Aorta (tissue), 5 donors: ENCODE measurements around the gene RXFP3. TPM values are rescaled to one million over a fixed set of nuclear protein-coding genes. Genes with fewer than 3 reads are reported as not detected.

Experiments used
- ATAC-seq: fragments of 200-7000 bp; cut with Tn5 transposase; one replicate; pipeline ENCODE4 v1.9.1; 2022; ENCODE audit warnings: moderate library complexity; ENCODE audit not compliant: low FRiP score
- DNase-seq, 2 donors: peaks; one replicate each; pipeline ENCODE4 v3.0.0-alpha.2; 2020
- H3K27ac ChIP-seq, 2 donors: one replicate each; pipeline ENCODE4 v1.5.1; 2013; ENCODE audit warnings: low read length in 2 of 2, mild to moderate bottlenecking in 2 of 2, moderate library complexity in 2 of 2, control low read depth in 1 of 2, inconsistent platforms in 1 of 2, low read depth in 1 of 2
- H3K27me3 ChIP-seq, 2 donors: one replicate each; pipeline ENCODE4 v1.6.1; 2013; ENCODE audit warnings: control low read depth in 1 of 2, low read length in 1 of 2, mild to moderate bottlenecking in 1 of 2, moderate library complexity in 1 of 2; ENCODE audit not compliant: insufficient read depth in 2 of 2, control insufficient read depth in 1 of 2
- H3K36me3 ChIP-seq, 2 donors: one replicate each; pipeline ENCODE4 v1.6.1; 2013; ENCODE audit warnings: control low read depth in 1 of 2, low read length in 1 of 2, mild to moderate bottlenecking in 1 of 2; ENCODE audit not compliant: insufficient read depth in 2 of 2, control insufficient read depth in 1 of 2
- H3K4me1 ChIP-seq, 2 donors: one replicate each; pipeline ENCODE4 v1.6.1; 2013; ENCODE audit warnings: low read length in 2 of 2, control low read depth in 1 of 2, mild to moderate bottlenecking in 1 of 2, moderate library complexity in 1 of 2; ENCODE audit not compliant: insufficient read depth in 2 of 2, control insufficient read depth in 1 of 2
- H3K4me3 ChIP-seq, 2 donors: one replicate each; pipeline ENCODE4 v1.5.1; 2013; ENCODE audit warnings: low read length in 2 of 2, control low read depth in 1 of 2, mild to moderate bottlenecking in 1 of 2
- H3K9me3 ChIP-seq: one replicate; pipeline ENCODE4 v1.6.1; 2013; ENCODE audit warnings: mild to moderate bottlenecking, low read length; ENCODE audit not compliant: control insufficient read depth
- WGBS, 2 donors: extraction: QIAGEN DNeasy Blood & Tissue Kit; methylation state at CpG; one replicate each; pipeline ENCODE4 v1.1.7; 2013; 5-methylcytosine and 5-hydroxymethylcytosine counted together
- intact Hi-C, 2 donors: fragments of 100-400 bp; cut with DNase I; formaldehyde crosslinking; loops; one replicate each; pipeline versions ENCODE4 v1.14.2 to v1.15.0; 2022
- polyA plus RNA-seq, 2 donors: library from polyadenylated mRNA; stranded (reverse); fragments of 200-250 nt; gene quantifications; one replicate each; pipeline ENCODE4 v1.2.3, GENCODE V29; 2013
- total RNA-seq, 2 donors: library from RNA; stranded (reverse); fragmentation: NEBNext Ultra II Directional; extraction: Animal tissue kit (Norgen Biotek cat#: 25700); gene quantifications; one replicate each; pipeline ENCODE4 v1.2.1, GENCODE V29; 2021
- donor health status: healthy with polysubstance abuse.
- donor health status: Bipolar disorder and iron deficiency.
- donor health status: DM: no; HTN: no; CAD: no.
- donor health status: DM: no; HTN: no; CAD: no.
- donor health status: DM: yes; HTN: yes; CAD: no.

RXFP3 gene
- total and polyA plus RNA-seq, 4 donors, result not detected

DNA sequence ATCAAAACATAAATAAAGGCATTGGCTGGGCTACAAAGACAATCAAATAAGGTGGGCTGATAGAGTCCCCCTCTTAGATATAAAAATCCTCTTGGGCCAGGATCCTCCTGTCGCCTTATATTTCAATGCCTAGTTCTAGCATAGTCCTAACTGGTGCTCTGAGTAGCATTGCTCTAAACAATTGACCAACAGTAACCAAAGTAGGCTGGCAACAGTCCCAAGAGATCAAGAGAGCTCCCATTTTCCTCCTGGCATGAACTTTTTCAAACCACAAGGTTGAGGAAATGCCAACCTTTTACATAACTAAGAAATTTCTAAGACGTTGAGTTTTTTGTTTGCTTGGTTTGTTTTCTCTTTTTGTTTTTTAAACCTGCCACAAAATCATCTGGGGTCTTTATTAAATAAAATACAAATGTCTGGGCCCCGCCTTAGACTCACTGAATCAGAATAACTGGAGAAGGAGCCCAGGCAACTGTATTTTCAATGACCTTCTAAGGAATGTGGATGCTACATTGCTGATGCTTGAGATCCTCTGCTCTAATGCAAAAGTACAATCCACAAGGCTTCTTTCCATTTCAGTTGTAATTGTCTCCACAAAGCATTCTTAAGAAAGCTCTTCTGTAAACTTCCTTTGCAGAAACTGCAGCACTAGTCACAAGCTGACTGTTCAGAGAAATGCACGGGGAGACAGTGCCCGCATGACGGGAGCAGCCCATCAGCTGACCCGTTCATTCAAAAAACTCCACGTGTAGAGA is 45.4 kb downstream of the RXFP3 start:
- DNase-seq, result no peak
- no peaks in the 10 kb centered on the region for H3K27me3 ChIP-seq
- no peaks in the 10 kb centered on the region for H3K4me1 ChIP-seq
- intact Hi-C loops, result no loop called here
- no peak overlapping the region for H3K27ac ChIP-seq
- no peak overlapping the region for H3K4me3 ChIP-seq
- ATAC-seq, result no peak
- H3K36me3 ChIP-seq, result peaks cover 0 to 2% of the 10 kb centered on the region in 2 donors
- WGBS, 2 donors, result 81 to 82% methylated on average over 8 of the region's 8 CpGs
- peaks cover 1% of the 10 kb centered on the region for H3K9me3 ChIP-seq

DNA sequence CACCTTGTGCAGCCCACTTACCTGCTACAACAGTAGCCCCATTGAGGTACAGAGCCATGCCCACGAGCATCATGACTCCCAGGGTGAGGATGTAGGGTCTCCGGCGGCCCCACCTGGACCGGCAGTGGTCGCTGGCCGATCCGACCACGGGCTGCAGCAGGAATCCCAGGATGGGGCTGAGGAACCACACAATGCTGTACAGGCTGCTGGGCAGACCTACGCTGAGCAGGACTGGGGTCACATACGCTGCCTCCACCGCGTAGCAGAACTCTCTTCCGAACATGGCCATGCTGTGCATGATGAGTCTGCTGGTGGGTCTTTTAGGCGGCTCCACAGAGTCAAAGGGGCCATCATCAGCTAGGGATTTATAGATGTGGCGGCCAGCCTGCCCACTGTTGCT is 48.0 kb downstream of the RXFP3 start:
- ATAC-seq, result peak; percentile 29
- no peak for DNase-seq
- H3K27me3 ChIP-seq, result no peaks in the 10 kb centered on the region
- intact Hi-C loops, result no loop called here
- H3K4me3 ChIP-seq, result no peak overlapping the region
- H3K9me3 ChIP-seq, result peaks cover 1% of the 10 kb centered on the region
- H3K27ac ChIP-seq, result no peak overlapping the region
- H3K4me1 ChIP-seq, result no peaks in the 10 kb centered on the region
- peaks cover 2 to 6% of the 10 kb centered on the region in 2 donors for H3K36me3 ChIP-seq
- 94 to 96% methylated on average over 15 of the region's 15 CpGs for WGBS, 2 donors

DNA sequence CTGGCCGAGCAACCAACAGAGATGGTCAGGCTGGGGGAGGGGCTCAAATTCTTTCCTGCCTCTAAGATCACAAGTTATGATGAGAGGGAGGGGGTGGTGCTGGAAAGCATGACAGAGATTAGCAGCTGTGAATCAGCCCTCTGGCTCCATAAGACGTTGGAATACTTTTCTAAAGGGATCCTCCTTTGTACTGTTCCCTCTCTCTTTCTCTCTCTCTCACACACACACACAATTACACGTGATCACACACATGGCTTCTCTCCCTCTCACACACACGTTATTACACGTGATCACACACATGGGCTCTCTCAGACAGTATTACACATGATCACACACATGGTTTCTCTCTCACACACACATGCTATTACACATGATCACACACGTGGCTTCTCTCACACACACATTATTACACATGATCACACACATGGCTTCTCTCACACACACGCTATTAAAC is 48.5 kb downstream of the RXFP3 start, which contains the start of gene SLC45A2:
TSS of gene SLC45A2 (minus strand) at position 23 of the 454 bp plus-strand sequence. CDS start 110 bp downstream, outside the sequence.
- intact Hi-C loops, result no loop called here
- 76 to 77% methylated on average over 7 of the region's 7 CpGs for WGBS, 2 donors

DNA sequence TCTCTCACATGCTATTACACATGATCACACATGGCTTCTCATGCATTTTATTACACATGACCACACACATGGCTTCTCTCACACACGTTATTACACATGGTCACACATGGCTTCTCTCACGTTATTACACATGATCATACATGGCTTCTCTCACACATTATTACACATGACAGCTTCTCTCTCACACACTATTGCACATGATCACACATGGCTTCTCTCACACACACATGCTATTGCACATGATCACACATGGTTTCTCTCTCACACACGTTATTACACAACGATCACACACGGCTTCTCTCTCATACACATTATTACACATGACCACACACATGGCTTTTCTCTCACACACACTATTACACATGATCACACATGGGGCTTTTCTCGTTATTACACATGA is 49.3 kb downstream of the RXFP3 start:
- 96 to 98% methylated on average over 6 of the region's 6 CpGs for WGBS, 2 donors

More for the DNA sequence above, 48.5 kb downstream of the RXFP3 start, which contains the start of gene SLC45A2:
- Histone ChIP-seq H3K4me1 (no peaks in the 10 kb centered on the region), H3K9me3 (peaks cover 1% of the 10 kb centered on the region), H3K27ac (no peak within 1 kb of the TSS), H3K36me3 (peaks cover 2 to 6% of the 10 kb centered on the region in 2 donors), H3K4me3 (no peak within 1 kb of the TSS), H3K27me3 (no peaks in the 10 kb centered on the region)
- ATAC-seq (no peak), DNase-seq (no peak)

More for the DNA sequence above, 49.3 kb downstream of the RXFP3 start:
- peaks cover 1% of the 10 kb centered on the region for H3K9me3 ChIP-seq
- no peak overlapping the region for H3K27ac ChIP-seq
- no peak for DNase-seq
- H3K4me1 ChIP-seq, result no peaks in the 10 kb centered on the region
- H3K4me3 ChIP-seq, result no peak overlapping the region
- no peak for ATAC-seq
- no peaks in the 10 kb centered on the region for H3K27me3 ChIP-seq
- intact Hi-C loops, result no loop called here
- peaks cover 2 to 7% of the 10 kb centered on the region in 2 donors for H3K36me3 ChIP-seq

Other genes starting within 250 kb of the RXFP3 start
- gene ADAMTS12, start 44.4 kb upstream of the RXFP3 start, total RNA-seq, result 1 to 10 TPM; 3.6 to 7.3 TPM
- gene ADAMTS12, start 44.4 kb upstream of the RXFP3 start, polyA plus RNA-seq, result 1 to 10 TPM in 1 of 2 donors, under 1 TPM in 1; 0.50 to 2.0 TPM
- under 1 TPM; 0.36 to 0.54 TPM for gene SLC45A2, start 48.3 kb downstream of the RXFP3 start, total RNA-seq
- gene SLC45A2, start 48.3 kb downstream of the RXFP3 start, polyA plus RNA-seq, result not detected
- gene AMACR, start 71.7 kb downstream of the RXFP3 start, total RNA-seq, result 10 to 100 TPM in 1 of 2 donors, 1 to 10 TPM in 1; 5.0 to 11.4 TPM
- 1 to 10 TPM; 6.8 to 8.5 TPM for gene AMACR, start 71.7 kb downstream of the RXFP3 start, polyA plus RNA-seq
- gene C1QTNF3, start 106.8 kb downstream of the RXFP3 start, total RNA-seq, result 10 to 100 TPM in 1 of 2 donors, 1 to 10 TPM in 1; 5.6 to 38.8 TPM
- gene C1QTNF3, start 106.8 kb downstream of the RXFP3 start, polyA plus RNA-seq, result 1 to 10 TPM in 1 of 2 donors, not detected in 1; 3.1 TPM